Measurements from ENCODE around the gene AGAP1.

DNA sequence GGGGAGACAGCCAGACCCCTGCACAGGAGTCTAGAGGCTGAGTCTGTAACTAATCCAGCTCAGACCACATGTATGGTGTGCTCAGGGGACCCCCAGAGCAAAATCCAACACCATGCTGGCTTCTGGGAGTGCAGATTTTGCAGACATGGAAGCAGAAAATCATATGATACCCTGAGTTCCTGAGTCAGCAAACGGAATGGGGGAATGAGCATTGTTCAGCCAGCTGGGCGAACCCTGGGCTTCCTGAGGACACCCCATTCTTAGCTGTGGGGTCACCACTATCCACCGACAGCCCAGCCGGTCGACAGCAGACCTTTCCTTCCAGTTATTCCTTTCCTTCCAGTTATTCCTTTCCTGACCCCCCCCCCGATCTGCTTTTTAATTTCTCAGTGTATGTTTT, 351.4 kb downstream of the AGAP1 start:
- TF ChIP-seq POLR2A (IDR thresholded peaks at IDR 0.05) = no peak
- TF ChIP-seq, protein P1, sequence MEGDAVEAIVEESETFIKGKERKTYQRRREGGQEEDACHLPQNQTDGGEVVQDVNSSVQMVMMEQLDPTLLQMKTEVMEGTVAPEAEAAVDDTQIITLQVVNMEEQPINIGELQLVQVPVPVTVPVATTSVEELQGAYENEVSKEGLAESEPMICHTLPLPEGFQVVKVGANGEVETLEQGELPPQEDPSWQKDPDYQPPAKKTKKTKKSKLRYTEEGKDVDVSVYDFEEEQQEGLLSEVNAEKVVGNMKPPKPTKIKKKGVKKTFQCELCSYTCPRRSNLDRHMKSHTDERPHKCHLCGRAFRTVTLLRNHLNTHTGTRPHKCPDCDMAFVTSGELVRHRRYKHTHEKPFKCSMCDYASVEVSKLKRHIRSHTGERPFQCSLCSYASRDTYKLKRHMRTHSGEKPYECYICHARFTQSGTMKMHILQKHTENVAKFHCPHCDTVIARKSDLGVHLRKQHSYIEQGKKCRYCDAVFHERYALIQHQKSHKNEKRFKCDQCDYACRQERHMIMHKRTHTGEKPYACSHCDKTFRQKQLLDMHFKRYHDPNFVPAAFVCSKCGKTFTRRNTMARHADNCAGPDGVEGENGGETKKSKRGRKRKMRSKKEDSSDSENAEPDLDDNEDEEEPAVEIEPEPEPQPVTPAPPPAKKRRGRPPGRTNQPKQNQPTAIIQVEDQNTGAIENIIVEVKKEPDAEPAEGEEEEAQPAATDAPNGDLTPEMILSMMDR (IDR thresholded peaks at IDR 0.05) = no peak
- no peak for TF ChIP-seq POLR2AphosphoS5 (IDR thresholded peaks at IDR 0.05)
